T-helper 1 cell (primary cell): Measurements from ENCODE around the gene MKI67.

Experiments used
- DNase-seq, 5 donors: peaks; one replicate each; pipeline ENCODE4 v3.0.0-alpha.2; 2012 to 2020

The MKI67 gene

DNA sequence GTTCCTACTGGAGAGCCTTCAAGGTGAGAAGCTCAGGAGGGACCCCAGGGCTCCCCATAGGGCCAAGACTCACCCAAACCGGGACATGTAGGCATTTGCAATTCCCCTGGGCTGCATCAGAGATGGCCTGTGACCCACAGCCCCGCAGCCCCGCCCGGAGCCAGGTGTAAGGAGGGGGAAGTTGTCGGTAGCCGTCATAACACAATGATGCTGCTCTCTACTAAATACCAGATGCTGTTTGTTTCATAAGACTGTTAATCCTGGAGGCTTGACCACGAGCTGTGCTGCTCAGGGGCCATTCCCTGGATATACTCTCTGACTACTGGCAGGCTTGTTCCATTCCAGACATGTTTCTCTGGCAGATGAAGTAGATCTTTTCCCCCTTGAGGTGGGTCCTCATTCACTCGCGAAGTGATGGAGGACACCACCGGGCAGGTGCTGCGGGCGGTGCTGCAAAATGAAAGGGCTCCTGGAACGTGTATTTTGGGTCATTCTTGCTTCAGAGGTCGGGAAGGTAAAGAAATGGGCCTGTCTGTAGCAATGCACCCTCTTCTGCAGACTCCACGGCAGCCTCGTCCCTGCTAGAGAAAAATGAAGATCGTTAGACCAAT is 61.1 kb downstream of the MKI67 start:
- no peak for DNase-seq

DNA sequence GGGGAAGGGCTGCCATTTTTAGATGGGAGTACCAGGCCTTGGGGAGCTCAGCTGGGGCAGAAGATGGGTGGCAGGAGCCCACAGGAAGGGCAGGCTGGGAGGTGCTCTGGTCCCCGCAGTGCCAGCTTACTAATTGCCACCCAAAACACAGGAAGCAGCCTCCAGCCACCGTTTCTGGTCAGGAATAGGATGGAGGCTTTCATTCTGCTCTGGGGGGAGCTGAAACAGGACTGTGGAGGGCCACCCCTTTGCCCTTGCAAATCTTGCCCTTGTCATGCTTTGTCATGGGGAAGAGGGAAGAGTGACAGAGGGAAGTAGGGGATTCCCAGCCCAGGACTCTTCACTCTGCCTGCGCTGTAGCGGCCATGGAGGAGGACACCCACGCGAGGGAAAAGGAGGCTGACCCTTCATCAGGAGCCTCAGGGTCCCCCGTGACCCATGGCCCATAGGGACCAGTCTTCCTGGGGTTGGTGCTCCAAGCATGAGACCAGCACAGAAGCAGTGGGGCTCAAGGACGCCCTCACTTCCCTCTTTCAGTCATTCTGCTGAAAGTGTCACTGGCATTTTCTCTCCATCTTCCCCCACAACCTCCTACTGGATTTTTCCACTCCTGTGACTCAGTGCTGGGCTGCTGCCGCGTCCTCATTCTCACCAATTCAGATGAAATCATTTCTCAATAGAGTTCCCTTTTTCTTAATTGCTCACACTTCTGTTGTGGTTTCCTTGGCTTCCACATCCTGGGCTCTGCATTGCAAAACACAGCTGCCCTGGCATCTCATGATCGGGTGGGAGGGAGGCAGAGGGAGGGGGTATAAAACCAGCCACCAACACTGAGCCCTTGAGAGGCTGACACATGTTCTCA is 61.9 kb downstream of the MKI67 start:
- peak in 4 of 5 donors; percentile 42 to 86 (median 49) for DNase-seq

DNA sequence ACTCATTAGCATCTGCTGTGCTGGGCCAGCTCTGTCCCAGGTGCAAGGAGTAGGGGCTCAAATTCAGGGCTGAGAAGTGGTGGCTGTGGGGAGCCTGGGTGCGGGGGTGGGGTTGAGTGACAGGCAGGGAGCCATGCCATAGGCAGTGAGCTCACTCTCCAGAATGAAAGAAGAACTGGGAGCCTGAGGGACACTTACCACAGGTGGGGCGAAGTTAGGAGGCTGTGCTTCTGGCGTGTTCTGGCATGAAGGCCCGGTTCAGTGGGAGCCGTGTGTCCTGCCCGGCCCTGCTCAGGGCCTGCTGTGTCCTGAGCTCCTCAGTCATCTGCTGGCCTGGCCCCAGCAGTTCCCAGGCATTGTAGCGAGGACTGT is 62.5 kb downstream of the MKI67 start:
- no peak for DNase-seq

DNA sequence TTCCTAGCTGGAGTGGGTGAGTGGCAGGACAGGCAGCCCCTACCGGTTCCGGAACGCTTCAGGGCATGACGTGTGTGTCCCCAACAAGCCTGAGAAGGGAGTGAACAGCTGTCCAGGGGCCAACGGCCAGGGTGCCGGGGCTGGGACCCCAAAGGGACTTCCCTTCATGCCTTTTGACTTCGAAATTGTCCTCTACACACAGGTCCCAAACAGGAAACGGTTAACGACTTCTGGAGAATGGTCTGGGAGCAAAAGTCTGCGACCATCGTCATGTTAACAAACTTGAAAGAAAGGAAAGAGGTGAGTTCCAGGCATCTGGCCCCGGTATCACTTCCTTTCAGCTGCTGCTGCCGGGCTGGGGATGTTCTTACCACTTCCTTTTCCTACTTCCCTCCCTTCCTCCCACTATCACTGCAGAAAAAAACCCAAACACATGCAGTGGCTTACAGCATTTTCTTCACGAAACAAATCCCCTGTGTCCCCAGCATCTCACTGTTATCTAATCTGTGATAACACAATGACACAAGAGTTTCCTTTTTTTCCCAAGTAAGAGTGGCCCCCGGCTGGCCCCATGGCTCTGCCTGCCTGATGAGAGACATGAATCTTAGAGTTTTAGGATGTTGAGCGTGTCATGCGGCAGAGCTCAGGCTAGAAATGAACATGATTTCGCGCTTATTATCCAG is 63.2 kb downstream of the MKI67 start:
- peak in 4 of 5 donors; percentile 33 to 83 (median 42) for DNase-seq

DNA sequence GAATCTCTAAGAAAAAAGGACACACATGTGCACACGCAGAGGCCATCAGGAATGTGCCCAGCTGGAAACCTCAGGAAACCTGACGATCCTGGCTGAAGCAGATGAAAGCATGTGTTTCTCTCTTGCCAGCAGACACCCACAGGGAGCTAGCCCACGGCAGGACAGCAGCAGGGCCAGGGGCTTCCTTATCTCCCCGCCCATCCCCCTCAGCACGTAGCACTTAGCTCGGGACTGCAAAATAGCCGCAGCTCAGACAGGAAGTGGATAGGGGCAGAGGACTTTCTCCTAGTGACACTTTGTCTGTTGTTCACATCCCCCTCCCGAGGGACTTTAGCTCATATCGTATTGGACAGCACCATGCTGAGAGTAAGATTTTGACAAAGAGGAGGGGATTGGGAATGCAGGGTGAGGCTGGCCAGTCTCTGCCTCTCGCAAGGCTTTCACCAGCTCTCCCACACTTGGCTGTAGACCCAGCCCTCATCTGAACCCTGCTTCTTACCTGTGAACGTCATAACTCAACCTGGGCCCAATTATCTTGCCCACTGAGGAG is 63.8 kb downstream of the MKI67 start:
- DNase-seq = peak in 1 of 5 donors; percentile 45

DNA sequence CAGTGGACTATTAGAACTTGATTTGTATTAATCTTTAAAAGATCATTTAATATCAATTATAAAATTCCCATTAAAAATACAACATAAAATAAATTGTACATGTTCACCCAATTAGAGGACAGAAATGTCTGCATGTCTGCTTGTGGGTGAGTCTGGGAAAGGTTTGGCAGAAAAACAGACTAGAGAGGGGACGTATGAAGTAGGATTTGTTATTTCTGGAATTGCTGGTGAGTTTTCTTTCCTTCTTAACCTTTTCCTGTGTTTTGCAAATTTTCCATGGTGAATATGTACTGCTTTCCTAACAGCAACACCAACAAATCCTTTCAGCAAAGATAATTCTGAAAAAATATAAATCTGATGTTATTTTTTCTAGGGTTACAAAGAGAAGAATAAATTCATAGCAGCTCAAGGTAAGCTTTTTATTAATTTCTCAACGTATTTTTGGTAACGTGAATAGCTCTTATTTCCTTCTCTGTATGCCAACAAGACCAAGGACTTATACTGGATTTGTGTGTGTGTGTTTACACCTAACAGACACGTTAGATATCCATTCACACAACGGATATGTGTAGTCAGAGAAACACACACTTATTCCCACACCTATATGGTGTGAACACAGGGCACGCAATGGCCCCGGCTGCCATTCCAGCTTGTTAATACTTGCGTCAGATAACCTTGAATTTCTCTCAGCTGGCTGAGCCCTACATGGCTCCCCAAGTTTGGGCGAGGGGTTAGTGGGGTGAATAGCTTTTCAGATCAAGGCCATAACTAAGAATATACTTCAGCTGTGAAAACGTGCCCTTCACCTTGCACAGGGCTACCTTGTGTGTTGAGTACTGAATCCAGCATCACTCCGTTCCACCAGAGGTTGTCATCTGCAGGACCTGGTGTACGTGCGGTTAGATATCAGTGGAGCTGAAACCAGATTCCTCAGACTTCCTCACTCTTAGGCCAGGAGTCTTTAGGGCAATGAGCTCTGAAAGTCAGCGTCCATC is 64.6 kb downstream of the MKI67 start:
- DNase-seq = no peak

DNA sequence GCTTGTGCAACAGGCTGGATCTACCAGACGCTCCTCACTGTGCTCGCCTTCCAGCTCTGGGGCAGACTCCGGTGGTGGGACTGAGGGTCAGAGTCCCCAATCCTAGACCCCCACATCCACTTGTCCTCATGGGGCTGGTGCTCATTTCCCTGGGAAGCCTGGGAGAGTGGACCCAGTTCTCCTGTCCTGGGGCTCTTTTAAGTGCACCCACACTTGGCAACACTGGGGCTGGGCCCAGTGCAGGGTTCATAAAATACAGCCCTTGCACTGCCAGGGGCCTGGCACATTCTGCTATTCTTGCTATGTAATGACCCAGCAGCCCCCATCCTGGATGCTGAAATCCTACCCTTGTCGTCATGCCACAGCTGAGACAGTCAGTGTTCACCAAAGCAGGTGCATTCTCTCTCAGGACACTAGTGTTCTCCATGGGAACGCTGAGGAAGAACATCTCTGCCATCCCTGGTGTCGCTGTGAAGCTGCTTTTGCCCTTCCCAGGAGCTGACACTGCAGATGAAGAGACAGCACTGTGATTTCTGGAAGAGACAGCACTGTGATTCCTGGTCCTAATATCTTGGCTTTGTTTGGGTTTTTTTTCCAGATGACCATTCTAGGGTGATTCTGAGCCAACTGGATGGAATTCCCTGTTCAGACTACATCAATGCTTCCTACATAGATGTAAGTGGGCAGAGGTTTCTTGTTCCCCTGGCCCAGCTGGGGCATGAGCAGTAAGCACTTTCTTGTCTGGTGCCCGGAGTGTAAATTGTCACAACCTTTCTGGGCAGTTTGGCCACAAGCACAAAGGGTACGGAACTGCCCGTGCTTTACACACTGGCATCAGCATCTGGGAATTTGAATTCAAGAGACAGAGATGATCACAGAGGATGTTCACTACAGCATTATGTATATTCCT is 65.6 kb downstream of the MKI67 start:
- no peak for DNase-seq

DNA sequence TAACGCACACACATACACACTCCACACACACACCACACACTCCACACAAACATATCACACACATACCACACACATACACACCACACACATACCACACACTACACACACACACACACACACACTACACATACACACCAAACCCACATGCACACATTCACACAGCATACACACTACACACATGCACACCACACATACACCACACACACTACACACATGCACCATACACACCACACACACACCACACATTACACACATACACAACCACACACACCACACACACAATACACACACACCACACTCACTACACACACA is 66.3 kb downstream of the MKI67 start:
- no peak for DNase-seq

DNA sequence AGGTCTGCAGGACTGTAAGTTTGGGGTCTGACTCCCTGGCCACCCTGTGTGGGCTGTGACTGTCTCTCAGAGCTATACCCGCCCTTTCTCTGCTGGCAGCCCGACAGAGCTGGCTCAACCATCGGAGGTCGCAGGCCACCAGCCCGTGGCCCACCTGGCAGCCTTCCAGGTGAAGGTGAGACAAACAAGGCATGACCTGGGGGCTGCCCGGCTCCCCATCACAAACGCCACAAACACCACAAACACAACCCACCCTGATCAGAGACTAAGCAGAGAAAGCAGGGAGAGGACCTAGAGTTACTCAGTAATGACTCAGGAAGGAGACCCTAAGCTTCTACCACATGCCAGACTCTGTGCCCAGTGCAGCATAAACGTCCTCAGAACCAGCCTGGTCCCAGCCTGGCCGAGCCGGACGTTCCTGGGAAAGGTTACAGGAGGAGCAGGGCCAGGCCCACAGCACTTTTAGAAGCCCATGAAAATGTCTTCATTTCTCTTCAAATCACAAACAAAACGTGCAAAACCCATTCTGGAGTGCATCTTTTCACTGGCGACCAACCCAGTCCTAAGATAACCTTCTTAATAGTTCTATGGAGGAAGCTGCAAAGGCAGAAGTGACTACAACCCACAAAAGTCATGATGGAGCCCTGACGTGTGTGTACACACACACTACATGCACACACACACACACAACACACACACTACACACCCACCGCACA is 66.8 kb downstream of the MKI67 start:
- DNase-seq = no peak

DNA sequence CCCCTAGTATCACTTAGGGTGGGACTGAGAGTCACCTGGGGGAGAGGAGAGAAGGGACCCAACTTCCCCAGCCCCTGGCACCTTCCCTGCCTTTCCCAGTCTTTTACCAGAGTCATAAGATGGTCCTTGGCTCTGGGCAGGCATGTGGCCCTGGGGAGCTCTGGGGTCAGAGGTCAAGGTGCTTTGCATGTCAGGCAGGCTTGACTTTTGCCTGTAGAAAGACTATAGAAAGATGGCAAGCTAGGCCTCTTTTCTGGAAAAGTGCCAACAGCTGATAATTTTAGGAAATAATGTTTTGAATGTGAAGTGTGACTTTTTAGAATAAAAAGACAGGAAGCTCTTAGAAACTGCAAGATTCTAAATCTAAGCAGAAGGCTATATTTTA is 67.5 kb downstream of the MKI67 start:
- DNase-seq = no peak

DNA sequence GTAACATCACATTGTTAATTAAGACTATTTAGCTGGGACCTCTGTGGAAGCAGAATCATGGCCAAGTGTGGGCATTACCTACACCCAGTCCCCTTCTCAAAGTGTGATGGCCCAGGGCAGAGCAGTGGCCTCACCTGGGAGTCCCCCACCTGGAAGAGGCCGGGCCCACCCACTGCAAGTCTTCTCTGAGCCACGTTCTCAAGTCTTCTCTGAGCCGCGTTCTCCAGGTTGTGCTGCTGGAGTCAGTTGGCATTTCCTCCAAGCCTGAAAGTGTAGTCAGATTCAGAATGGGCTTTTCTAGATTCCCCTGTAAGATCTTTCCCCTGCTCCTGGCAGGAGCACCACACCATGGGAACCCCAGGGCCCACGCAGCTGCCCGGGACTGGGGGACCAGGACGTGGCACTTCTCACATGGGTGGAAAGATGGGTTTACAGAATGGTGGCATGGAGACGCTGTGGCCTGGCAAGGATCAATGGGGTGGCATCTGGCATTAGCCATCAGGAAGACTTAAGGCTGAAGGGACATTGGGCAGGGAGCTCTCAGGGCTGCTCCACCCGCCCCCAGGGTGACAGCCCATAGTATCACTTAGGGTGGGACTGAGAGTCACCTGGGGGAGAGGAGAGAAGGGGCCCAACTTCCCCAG is 68.0 kb downstream of the MKI67 start:
- DNase-seq = no peak

DNA sequence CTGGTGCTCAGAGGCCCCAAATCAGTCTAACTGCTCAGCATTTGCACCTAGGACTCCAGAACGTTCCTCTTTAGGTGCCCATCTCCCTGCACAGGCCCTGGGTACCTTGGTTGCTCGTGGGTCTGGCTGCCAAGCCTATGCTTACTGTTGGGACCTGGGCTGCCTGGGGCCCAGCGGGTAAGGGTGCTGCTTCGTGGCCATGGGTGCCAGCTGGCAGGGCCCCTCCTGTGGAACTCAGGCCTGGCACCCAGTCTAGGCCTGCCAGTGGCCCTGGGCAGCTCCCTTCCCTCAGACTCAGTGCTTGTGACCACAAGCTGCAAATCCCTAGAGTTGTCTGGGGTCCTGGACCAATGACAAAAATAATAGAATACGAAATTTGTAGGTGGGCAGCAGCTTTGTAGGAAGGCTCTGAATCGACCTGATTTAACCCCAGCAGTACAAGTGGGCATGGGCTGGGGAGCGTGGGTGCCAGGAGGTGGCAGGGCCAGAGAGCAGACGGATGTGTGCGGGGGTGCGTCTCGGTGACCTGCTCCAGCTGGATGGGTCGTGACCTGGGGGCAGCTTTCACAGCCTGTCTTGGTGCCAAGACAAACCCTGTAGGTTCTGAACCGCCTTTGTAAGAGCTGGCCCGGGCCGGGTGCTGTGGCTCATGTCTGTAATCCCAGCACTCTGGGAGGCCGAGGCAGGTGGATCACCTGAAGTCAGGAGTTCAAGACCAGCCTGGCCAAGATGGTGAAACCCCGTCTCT is 69.7 kb downstream of the MKI67 start:
- no peak for DNase-seq

DNA sequence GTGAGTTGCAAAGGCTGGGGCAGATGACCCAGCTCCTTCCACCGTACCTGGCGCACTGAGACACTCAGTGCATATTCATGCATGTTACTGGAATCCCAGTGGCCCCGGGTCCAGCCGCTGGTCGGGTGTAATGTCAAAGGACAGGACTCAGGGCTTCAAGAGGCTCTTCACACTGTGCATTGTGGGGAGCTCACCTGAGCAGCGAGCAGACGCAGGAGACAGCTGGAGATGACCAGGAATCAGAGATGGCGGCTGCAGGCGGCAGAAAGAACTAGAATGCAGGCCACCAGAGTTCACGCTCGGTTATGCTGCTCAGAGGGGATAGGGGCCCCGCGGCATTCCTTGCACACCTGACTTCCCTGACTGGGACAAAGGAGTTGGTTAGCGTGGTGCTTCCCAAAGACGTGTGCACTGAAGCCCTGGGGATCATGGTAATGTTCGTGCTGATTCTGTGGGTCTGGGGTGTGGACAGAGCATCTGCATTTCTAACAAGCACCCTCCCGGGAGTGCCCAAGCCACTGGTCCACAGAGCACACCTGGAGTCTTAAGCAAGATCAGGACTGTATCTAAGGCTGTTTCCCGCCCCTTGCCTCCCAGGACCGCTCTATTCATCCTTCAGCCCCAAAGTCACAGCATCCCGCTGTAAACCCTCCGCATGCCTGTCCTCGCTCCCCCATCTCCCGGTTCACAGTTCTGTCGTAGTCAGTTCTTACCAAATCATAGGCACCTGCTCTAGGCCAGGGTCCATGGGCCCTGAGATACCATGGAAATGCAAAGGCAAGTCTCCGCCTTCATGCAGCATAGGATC is 71.0 kb downstream of the MKI67 start:
- no peak for DNase-seq

DNA sequence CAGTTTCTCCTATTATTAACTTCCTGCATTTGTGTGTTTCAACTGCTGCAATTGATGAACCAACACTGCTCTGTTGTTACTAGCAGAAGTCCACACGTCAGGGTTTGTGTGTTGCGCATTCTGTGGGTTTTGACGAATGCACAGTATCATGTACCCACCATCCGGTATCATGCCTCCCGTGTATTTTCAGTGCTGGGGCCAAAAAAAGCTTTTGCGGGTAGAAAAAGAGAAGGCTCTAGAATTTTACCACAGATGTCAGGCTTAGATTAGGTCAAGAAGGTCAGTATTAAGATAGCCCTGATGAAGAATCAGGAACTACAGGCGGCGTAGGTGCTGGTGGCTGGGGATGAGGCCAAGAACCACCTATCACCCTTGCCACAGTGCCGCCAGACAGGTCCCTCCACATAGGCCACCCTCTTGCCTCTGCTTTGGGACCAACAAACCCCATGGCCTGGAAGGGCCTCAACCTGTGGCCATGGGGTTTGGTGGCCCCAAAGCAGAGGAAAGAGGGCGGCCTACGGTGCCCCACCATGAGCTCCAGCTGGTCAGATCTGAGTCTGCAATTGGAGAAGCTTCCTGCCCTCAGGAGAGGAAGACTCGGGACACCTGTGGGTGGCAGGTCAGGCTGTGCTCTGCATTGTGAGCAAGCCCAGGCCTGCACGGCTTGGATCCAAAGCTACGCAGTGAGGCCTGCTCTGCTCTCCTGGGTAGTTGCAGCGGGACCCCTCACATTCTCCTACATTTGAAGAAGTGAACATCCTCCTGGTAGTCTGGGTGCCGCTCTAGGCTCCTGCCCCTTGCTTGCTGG is 71.9 kb downstream of the MKI67 start:
- DNase-seq = no peak

DNA sequence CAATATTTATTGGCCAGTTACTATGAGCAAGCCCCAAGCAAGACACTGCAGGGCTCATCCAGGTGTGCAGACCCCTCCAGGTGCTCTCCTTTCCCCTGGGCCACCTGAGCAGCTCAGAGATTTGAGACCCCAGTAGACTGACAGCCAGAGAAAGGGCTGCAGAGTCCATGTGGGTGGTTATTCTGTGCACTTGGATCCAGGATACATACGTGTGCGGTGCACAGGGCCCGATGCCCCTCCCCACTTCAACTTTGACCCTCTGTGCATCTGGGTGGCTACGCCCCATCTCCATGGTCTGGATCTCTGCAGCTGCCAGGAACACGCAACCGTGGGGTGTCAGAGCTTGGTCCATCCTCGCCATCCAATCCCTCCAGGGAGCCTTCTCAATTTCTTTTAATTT is 72.9 kb downstream of the MKI67 start:
- no peak for DNase-seq

DNA sequence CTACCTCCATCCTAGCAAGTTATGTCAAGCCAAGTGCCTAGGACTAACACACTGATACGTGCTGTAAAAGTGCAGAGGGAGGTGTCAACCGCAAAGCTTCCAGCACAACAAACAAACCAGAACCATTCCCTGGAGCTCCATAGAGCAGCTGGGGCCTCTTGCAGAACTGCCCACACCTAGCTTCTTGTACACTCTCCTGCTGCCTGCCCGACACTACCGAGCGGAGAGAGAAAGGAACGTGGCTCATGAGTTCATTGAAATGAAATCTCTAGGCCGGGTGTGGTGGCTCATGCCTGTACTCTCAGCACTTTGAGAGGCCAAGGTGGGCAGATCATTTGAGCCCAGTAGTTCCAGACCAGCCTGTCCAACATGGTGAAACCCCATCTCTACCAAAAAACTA is 73.5 kb downstream of the MKI67 start:
- DNase-seq = no peak

DNA sequence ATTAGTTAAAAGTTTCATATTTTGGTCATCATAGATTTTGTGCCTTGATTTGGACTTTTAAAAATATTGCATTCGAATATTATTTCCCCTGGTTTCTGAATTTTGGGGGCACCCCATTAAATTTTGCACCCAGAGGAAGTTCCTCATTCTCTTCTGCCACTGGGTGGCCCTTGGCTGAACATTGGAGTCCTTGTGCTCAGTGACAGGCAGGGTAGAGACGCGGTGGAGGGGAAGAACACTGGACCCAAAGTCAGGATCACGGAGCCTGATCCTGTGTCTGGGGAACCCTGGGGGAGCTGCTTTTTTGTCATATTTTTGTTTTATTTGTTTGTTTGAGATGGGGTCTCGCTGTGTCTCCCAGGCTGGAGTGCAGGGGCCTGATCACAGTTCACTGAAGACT is 74.7 kb downstream of the MKI67 start:
- DNase-seq = no peak

DNA sequence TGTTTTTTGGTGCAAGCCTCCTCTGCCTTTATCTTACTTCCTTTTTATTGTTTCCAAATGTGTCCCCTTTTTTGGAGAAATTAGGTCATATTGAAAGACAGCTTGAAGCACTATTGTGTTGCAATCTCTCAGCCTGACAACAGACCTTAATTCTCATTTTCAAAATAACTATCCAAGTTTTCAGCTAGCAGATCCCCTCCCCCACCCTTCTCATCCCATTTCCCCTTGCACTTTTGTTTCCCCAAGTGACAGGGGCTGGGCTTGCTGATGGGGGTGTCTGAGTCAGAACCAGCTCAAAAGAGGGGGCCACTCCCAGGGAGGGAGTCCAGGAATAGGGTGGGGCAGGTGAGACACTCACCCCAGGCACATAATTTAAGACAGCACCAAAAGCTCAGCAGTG is 75.3 kb downstream of the MKI67 start:
- no peak for DNase-seq
